HG03175 (cell line): ENCODE data around the gene DUSP15.

Source experiments
- ATAC-seq: cut with Tn5 transposase; IDR thresholded peaks from one replicate; pipeline ENCODE4 v1.9.1; 2021; ENCODE audit warnings: mild to moderate bottlenecking, moderate library complexity; ENCODE audit not compliant: unreplicated experiment

Gene DUSP15

GRCh38 chr20:31894980-31895675, 24.8 kb upstream of the DUSP15 start:
- peak; percentile 99 for ATAC-seq

GRCh38 chr20:31890646-31891045, 20.3 kb upstream of the DUSP15 start:
- ATAC-seq: no peak

GRCh38 chr20:31883829-31884228, 13.5 kb upstream of the DUSP15 start:
- ATAC-seq: no peak

GRCh38 chr20:31881945-31882344, 11.6 kb upstream of the DUSP15 start:
- no peak for ATAC-seq

GRCh38 chr20:31879143-31879987, 9.0 kb upstream of the DUSP15 start:
- peak; percentile 86 for ATAC-seq

GRCh38 chr20:31877684-31878083, 7.4 kb upstream of the DUSP15 start:
- no peak for ATAC-seq

- no peak for ATAC-seq
Measured at GRCh38 chr20:31875671-31876070, 5.3 kb upstream of the DUSP15 start.

GRCh38 chr20:31872406-31872805, 2.1 kb upstream of the DUSP15 start:
- ATAC-seq: no peak

GRCh38 chr20:31871618-31871954, 1.3 kb upstream of the DUSP15 start:
- ATAC-seq: no peak

GRCh38 chr20:31870726-31871617, 645 bp upstream of the DUSP15 start:
- ATAC-seq: no peak

- no peak for ATAC-seq
Measured at GRCh38 chr20:31869673-31869941, 720 bp downstream of the DUSP15 start.

GRCh38 chr20:31868853-31869672, 1.3 kb downstream of the DUSP15 start:
- ATAC-seq: no peak

GRCh38 chr20:31866221-31866620, 4.1 kb downstream of the DUSP15 start:
- no peak for ATAC-seq

GRCh38 chr20:31864521-31865400, 5.6 kb downstream of the DUSP15 start:
- ATAC-seq: no peak

- no peak for ATAC-seq
Measured at GRCh38 chr20:31863296-31864085, 6.8 kb downstream of the DUSP15 start.

GRCh38 chr20:31862506-31862905, 7.8 kb downstream of the DUSP15 start:
- no peak for ATAC-seq

GRCh38 chr20:31862157-31862470, 8.2 kb downstream of the DUSP15 start:
- no peak for ATAC-seq

GRCh38 chr20:31861385-31862156, 8.8 kb downstream of the DUSP15 start:
- ATAC-seq: peak; percentile 57

GRCh38 chr20:31861135-31861384, 9.3 kb downstream of the DUSP15 start:
- peak; percentile 12 for ATAC-seq
